ENCODE data around the gene KRTCAP3.

The KRTCAP3 gene

DNA sequence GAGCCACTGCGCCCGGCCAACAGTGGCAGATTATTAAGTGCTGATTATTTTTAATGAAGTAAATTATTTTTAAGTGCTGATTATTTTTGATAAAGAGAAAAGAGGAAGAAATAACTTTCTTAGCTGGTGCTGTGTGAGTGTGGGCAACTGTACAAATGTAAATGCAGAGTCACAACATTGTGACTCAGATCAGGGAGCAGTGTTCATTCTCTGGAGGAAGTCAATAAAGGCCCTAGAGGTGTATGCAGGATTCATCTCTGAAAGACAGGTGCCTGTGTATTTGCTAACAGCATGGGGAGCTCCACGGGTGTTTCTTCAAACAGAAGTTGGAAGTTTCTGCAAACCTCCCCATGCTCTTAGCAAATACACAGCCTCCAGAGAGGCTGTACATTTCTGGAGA is 6.2 kb downstream of the KRTCAP3 start (continued):
- TF ChIP-seq, protein P1, sequence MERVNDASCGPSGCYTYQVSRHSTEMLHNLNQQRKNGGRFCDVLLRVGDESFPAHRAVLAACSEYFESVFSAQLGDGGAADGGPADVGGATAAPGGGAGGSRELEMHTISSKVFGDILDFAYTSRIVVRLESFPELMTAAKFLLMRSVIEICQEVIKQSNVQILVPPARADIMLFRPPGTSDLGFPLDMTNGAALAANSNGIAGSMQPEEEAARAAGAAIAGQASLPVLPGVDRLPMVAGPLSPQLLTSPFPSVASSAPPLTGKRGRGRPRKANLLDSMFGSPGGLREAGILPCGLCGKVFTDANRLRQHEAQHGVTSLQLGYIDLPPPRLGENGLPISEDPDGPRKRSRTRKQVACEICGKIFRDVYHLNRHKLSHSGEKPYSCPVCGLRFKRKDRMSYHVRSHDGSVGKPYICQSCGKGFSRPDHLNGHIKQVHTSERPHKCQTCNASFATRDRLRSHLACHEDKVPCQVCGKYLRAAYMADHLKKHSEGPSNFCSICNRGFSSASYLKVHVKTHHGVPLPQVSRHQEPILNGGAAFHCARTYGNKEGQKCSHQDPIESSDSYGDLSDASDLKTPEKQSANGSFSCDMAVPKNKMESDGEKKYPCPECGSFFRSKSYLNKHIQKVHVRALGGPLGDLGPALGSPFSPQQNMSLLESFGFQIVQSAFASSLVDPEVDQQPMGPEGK (CRISPR knock-in tag; IDR thresholded peaks at IDR 0.05; ENCODE audit: borderline replicate concordance), result no peak
- TF ChIP-seq TCF4 (CRISPR knock-in tag; IDR thresholded peaks at IDR 0.05; ENCODE audit: borderline replicate concordance) (no peak), CSDC2 (CRISPR knock-in tag; IDR thresholded peaks at IDR 0.05) (no peak), ISL1 (CRISPR knock-in tag; IDR thresholded peaks at IDR 0.05) (no peak), OSR1 (CRISPR knock-in tag; IDR thresholded peaks at IDR 0.05) (no peak), ZFP3 (CRISPR knock-in tag; IDR thresholded peaks at IDR 0.05) (no peak), GLIS3 (CRISPR knock-in tag; IDR thresholded peaks at IDR 0.05) (no peak)
- TF ChIP-seq, protein P2, sequence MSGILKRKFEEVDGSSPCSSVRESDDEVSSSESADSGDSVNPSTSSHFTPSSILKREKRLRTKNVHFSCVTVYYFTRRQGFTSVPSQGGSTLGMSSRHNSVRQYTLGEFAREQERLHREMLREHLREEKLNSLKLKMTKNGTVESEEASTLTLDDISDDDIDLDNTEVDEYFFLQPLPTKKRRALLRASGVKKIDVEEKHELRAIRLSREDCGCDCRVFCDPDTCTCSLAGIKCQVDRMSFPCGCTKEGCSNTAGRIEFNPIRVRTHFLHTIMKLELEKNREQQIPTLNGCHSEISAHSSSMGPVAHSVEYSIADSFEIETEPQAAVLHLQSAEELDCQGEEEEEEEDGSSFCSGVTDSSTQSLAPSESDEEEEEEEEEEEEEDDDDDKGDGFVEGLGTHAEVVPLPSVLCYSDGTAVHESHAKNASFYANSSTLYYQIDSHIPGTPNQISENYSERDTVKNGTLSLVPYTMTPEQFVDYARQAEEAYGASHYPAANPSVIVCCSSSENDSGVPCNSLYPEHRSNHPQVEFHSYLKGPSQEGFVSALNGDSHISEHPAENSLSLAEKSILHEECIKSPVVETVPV (CRISPR knock-in tag; IDR thresholded peaks at IDR 0.05), result no peak

GRCh38 chr2:27451095-27451494 is 8.9 kb downstream of the KRTCAP3 start:
- no peak for ATAC-seq
- TF ChIP-seq PPARA (CRISPR knock-in tag; IDR thresholded peaks at IDR 0.05; ENCODE audit: borderline replicate concordance) (no peak), ISL1 (CRISPR knock-in tag; IDR thresholded peaks at IDR 0.05) (no peak), BACH2 (CRISPR knock-in tag; IDR thresholded peaks at IDR 0.05; ENCODE audit: borderline replicate concordance) (no peak), CSDC2 (CRISPR knock-in tag; IDR thresholded peaks at IDR 0.05) (no peak)
- TF ChIP-seq, protein P3, sequence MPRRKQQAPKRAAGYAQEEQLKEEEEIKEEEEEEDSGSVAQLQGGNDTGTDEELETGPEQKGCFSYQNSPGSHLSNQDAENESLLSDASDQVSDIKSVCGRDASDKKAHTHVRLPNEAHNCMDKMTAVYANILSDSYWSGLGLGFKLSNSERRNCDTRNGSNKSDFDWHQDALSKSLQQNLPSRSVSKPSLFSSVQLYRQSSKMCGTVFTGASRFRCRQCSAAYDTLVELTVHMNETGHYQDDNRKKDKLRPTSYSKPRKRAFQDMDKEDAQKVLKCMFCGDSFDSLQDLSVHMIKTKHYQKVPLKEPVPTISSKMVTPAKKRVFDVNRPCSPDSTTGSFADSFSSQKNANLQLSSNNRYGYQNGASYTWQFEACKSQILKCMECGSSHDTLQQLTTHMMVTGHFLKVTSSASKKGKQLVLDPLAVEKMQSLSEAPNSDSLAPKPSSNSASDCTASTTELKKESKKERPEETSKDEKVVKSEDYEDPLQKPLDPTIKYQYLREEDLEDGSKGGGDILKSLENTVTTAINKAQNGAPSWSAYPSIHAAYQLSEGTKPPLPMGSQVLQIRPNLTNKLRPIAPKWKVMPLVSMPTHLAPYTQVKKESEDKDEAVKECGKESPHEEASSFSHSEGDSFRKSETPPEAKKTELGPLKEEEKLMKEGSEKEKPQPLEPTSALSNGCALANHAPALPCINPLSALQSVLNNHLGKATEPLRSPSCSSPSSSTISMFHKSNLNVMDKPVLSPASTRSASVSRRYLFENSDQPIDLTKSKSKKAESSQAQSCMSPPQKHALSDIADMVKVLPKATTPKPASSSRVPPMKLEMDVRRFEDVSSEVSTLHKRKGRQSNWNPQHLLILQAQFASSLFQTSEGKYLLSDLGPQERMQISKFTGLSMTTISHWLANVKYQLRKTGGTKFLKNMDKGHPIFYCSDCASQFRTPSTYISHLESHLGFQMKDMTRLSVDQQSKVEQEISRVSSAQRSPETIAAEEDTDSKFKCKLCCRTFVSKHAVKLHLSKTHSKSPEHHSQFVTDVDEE (CRISPR knock-in tag; IDR thresholded peaks at IDR 0.05), result no peak
- TF ChIP-seq, protein P4, sequence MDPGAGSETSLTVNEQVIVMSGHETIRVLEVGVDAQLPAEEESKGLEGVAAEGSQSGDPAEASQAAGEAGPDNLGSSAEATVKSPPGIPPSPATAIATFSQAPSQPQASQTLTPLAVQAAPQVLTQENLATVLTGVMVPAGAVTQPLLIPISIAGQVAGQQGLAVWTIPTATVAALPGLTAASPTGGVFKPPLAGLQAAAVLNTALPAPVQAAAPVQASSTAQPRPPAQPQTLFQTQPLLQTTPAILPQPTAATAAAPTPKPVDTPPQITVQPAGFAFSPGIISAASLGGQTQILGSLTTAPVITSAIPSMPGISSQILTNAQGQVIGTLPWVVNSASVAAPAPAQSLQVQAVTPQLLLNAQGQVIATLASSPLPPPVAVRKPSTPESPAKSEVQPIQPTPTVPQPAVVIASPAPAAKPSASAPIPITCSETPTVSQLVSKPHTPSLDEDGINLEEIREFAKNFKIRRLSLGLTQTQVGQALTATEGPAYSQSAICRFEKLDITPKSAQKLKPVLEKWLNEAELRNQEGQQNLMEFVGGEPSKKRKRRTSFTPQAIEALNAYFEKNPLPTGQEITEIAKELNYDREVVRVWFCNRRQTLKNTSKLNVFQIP (CRISPR knock-in tag; IDR thresholded peaks at IDR 0.05; ENCODE audit: borderline replicate concordance, low read depth), result no peak

GRCh38 chr2:27453968-27454367 is 11.8 kb downstream of the KRTCAP3 start:
- no peak for TF ChIP-seq ZNF8 (CRISPR knock-in tag; IDR thresholded peaks at IDR 0.05)
- no peak for TF ChIP-seq ISL1 (CRISPR knock-in tag; IDR thresholded peaks at IDR 0.05)
- TF ChIP-seq BACH2 (CRISPR knock-in tag; IDR thresholded peaks at IDR 0.05; ENCODE audit: borderline replicate concordance), result no peak
- no peak for TF ChIP-seq TCF4 (CRISPR knock-in tag; IDR thresholded peaks at IDR 0.05; ENCODE audit: borderline replicate concordance)
- TF ChIP-seq, protein P1 (CRISPR knock-in tag; IDR thresholded peaks at IDR 0.05; ENCODE audit: borderline replicate concordance), result no peak
- TF ChIP-seq, protein P5, sequence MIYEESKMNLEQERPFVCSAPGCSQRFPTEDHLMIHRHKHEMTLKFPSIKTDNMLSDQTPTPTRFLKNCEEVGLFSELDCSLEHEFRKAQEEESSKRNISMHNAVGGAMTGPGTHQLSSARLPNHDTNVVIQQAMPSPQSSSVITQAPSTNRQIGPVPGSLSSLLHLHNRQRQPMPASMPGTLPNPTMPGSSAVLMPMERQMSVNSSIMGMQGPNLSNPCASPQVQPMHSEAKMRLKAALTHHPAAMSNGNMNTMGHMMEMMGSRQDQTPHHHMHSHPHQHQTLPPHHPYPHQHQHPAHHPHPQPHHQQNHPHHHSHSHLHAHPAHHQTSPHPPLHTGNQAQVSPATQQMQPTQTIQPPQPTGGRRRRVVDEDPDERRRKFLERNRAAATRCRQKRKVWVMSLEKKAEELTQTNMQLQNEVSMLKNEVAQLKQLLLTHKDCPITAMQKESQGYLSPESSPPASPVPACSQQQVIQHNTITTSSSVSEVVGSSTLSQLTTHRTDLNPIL (CRISPR knock-in tag; IDR thresholded peaks at IDR 0.05; ENCODE audit: low read depth), result no peak
- TF ChIP-seq ZFP30 (CRISPR knock-in tag; IDR thresholded peaks at IDR 0.05), result no peak
- no peak for TF ChIP-seq ARNTL (CRISPR knock-in tag; IDR thresholded peaks at IDR 0.05; ENCODE audit: borderline replicate concordance, low read depth)
- TF ChIP-seq CSDC2 (CRISPR knock-in tag; IDR thresholded peaks at IDR 0.05), result no peak
- no peak for TF ChIP-seq GLIS3 (CRISPR knock-in tag; IDR thresholded peaks at IDR 0.05)
- TF ChIP-seq SNAI2 (CRISPR knock-in tag; IDR thresholded peaks at IDR 0.05), result no peak
- no peak for ATAC-seq

Data from SK-N-SH treated with all-trans-retinoic acid at 6 μM for 48 hours (cell line).